ENCODE data around the gene MRGPRE.

The MRGPRE gene

GRCh38 chr11:3243880-3244279 is 11.7 kb upstream of the MRGPRE start:
- DNase-seq (ENCODE audit: low read depth): no peak
- no peak for TF ChIP-seq CTCF (IDR thresholded peaks at IDR 0.05; ENCODE audit: low read depth, low read length, missing control alignments)
- H3K4me3 ChIP-seq (ENCODE audit: low read depth, low read length): no peak overlapping the region
- in situ Hi-C loops (cut with HindIII; ENCODE audit: low sequenced_read_pairs): no loop called here

DNA sequence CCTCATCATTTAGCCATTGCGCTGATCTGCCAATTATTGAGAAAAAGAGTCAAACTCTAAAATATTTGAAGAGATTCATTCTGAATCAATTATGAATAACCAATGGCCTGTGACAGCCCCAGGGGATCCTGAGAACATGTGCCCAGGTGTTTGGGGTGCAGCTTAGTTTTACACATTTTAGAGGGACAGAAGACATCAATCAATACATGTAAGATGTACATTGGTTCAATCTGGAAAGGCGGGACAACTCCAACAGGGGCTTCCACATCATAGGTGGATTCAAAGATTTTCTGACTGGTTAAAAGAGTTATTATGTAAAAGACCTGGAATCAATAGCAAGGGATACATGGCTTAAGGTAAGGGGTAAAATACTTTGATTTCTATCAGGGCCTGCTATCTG is 4.9 kb upstream of the MRGPRE start:
- DNase-seq (ENCODE audit: low read depth): no peak
- no peak overlapping the region for H3K4me3 ChIP-seq (ENCODE audit: low read depth, low read length)
- no peak for TF ChIP-seq CTCF (IDR thresholded peaks at IDR 0.05; ENCODE audit: low read depth, low read length, missing control alignments)
- in situ Hi-C loops (cut with HindIII; ENCODE audit: low sequenced_read_pairs): no loop called here

DNA sequence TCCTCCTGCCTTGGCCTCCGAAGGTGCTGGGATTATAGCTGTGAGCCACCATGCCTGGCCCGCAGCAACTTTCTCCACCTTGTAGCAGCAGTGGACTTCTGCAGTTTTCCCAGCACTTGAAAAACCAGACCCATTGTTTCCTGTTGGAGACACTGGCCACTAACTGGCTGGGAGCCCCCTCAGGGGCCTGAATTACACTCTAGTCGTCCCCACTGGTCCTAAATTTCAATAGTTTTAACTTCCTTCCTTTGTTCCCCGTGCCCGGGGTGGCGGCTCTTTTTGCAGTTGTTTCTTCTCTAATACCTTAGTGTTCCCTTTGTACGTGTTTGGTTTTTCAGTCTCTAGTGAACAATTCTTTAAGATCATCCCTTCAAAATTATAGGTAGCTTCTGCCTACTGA is 2.6 kb upstream of the MRGPRE start:
- no peak for TF ChIP-seq CTCF (IDR thresholded peaks at IDR 0.05; ENCODE audit: low read depth, low read length, missing control alignments)
- DNase-seq (ENCODE audit: low read depth): no peak
- in situ Hi-C loops (cut with HindIII; ENCODE audit: low sequenced_read_pairs): no loop called here
- H3K4me3 ChIP-seq (ENCODE audit: low read depth, low read length): no peak overlapping the region

DNA sequence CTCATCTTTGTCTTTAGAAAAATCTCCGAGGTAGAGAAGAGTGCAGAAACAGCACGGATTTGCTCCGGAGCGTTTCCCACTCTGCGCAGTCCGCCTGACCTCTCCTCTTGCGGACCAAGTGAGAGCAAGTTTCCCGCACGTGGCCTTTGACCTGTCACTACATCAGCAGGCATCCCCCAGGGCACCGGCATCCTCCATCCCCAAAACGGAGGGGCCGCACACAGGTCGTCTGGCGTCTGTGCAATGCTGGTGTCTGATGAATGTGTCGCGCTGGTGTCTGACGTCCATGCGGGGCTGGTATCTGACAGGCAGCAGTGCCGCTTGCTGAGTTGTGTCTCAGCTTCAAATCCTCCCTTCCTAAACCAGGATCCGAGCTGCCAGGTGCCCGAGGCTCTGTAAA is 739 bp upstream of the MRGPRE start:
- no peak for TF ChIP-seq CTCF (IDR thresholded peaks at IDR 0.05; ENCODE audit: low read depth, low read length, missing control alignments)
- DNase-seq (ENCODE audit: low read depth): no peak
- in situ Hi-C loops (cut with HindIII; ENCODE audit: low sequenced_read_pairs): no loop called here
- no peak overlapping the region for H3K4me3 ChIP-seq (ENCODE audit: low read depth, low read length)

DNA sequence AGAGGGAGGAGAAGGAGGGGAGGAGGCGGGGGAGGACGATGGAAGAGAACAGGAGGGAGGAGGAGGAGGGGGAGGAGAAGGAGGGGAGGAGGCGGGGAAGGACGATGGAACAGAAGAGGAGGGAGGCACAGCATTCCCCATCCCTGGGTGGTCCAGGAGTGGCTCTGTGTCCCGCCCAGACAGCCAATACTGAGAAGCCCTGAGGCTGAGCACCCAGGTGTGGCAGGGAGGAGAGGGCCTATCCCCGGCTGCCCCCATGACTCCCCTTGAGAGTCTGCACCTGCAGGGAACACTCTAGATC is 717 bp downstream of the MRGPRE start:
- in situ Hi-C loops (cut with HindIII; ENCODE audit: low sequenced_read_pairs): no loop called here
- TF ChIP-seq CTCF (IDR thresholded peaks at IDR 0.05; ENCODE audit: low read depth, low read length, missing control alignments): no peak
- H3K4me3 ChIP-seq (ENCODE audit: low read depth, low read length): no peak overlapping the region
- DNase-seq (ENCODE audit: low read depth): no peak

DNA sequence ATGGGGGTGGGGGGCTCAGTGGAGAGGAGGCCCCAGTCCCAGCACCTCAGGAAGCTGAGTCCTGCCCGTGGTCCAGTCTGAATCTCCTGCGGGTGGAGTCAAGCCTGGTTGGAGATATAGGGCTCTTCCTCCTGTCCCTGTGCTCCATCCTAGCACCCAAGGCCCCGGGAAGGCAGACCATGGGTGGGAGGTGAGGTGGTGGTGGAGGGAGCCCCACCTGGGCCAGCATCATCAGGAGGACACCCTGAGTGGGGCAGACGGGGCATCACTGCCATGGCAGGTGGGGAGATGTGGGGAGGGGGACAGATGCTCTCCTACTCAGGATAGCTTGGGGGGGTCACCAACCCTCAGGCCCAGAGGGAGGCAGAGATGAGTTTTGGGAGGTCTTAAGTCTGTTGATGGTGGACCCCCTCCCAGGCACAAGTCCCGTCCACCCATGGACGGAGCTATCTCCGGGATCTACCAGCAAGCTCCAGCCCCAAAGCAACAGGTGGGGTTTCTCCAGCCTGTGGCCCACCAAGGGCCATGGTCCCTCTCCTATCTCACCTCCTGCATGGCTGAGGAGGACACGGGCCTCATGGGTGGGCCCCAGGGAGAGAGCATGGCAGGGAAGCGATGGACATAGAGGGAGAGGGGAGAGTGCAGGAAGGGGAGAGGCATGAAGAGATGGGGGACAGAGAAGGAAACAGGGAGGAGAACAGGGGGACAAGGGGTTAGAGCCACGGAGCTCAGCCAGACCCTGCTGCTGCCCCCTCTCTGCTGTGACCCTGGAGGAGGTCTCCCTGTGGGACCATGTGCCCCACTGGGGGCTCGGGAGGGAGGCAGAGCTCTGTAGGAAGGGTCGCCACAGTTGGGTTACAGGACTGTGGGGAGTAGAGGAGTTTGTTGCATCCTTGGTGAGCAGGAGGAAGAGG is 1.3 kb downstream of the MRGPRE start:
- in situ Hi-C loops (cut with HindIII; ENCODE audit: low sequenced_read_pairs): no loop called here
- no peak overlapping the region for H3K4me3 ChIP-seq (ENCODE audit: low read depth, low read length)
- TF ChIP-seq CTCF (IDR thresholded peaks at IDR 0.05; ENCODE audit: low read depth, low read length, missing control alignments): no peak
- no peak for DNase-seq (ENCODE audit: low read depth)
